Fibroblast of mammary gland (primary cell): ENCODE measurements around the gene MED12L.

Source experiments
- DNase-seq: peaks from one replicate; pipeline ENCODE4 v3.0.0-alpha.2; 2010; ENCODE audit warnings: low read depth
- H3K4me3 ChIP-seq: 2 replicates; pipeline ENCODE4 v1.5.1; 2011; ENCODE audit warnings: low read depth, mild to moderate bottlenecking, low read length, moderate library complexity; ENCODE audit not compliant: control insufficient read depth
- CTCF ChIP-seq: conservative IDR thresholded peaks from 2 replicates; pipeline ENCODE4 v1.5.1; 2011; ENCODE audit warnings: low read depth, low read length, inconsistent platforms; ENCODE audit not compliant: control insufficient read depth, insufficient read depth

MED12L gene

GRCh38 chr3:151476344-151477018 is 391.0 kb downstream of the MED12L start:
- no peak overlapping the region for H3K4me3 ChIP-seq
- TF ChIP-seq CTCF = no peak
- no peak for DNase-seq

DNA sequence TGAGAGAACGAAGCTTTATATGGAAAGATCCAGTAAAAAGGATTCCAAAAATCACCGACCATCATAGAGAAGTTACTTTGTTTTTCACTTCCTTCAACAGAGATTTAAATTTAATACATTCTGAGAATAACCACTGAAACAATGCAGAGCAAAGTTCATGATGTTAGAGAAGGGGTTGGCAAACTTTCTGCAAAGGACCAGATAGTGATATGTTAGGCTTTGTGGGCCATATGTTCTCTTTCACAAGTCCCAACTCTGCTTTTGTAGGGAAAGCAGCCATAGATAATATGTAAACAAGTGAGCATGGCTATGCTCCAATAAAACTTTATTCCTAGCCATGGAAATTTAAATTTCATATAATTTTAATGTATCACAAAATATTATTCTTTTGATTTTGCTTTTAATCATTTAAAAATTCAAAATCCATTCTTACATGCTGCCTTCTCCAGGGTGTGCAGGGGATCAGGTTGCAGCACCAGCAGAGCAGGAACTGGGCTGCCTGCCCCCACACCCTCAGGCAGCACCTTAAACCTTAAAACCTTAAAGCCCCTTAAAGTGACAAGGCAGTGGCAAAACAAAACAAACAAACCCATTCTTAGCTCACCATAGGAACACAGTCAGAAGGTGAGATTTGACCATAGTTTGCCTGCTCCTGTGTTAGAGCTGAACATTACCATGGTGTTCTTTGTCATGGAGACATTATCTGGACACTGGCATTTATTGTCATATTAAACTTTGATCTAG is 392.3 kb downstream of the MED12L start:
- no peak for TF ChIP-seq CTCF
- H3K4me3 ChIP-seq = no peak overlapping the region
- no peak for DNase-seq

DNA sequence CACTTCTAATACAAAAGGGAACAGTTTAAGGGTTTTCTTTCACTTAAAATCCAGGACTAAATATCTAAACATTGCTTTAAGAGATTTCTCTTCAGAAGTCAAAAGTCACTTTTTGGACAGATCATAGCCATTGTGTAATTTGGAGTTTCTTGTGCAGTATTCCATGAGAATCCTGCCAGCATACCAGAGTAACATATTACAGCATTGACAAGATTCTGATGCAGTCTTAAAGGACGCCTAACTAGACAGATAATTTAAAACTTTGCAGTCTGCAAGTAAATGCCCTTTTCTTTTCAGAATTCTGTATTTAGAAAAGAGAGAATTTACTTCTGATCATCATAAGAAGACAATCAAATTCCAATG is 392.9 kb downstream of the MED12L start:
- no peak overlapping the region for H3K4me3 ChIP-seq
- TF ChIP-seq CTCF = no peak
- no peak for DNase-seq

DNA sequence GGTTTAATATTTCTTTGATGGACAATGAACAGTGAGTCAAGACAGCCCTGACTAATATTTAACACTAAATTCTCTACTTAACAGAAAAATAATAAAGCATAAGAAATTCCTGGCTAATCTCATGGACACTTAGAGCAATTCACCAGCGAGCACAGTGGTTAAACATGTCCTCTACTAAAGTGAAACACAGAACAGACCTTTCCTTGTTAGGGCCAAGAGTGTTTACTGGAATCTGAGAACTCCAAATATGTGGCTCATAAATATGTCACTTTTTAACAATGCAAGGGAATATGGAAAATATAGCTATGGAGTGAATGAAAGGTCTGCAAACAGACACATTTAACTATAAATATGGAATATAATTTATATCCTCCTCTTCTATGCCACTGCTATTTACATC is 394.0 kb downstream of the MED12L start:
- TF ChIP-seq CTCF = no peak
- no peak for DNase-seq
- no peak overlapping the region for H3K4me3 ChIP-seq

- no peak for TF ChIP-seq CTCF
- H3K4me3 ChIP-seq = no peak overlapping the region
- no peak for DNase-seq
These were observed 395.0 kb downstream of the MED12L start for GRCh38 chr3:151480492-151480891.

GRCh38 chr3:151483488-151483887 is 398.0 kb downstream of the MED12L start:
- DNase-seq = no peak
- TF ChIP-seq CTCF = no peak
- no peak overlapping the region for H3K4me3 ChIP-seq
